Right atrium auricular region (tissue), 2 donors: Measurements from ENCODE around the gene METTL27. TPM values are rescaled to one million over a fixed set of nuclear protein-coding genes. Genes with fewer than 3 reads are reported as not detected.

Source experiments
- DNase-seq: peaks from one replicate; pipeline ENCODE4 v3.0.0-alpha.2; 2019; ENCODE audit warnings: low spot score
- H3K27ac ChIP-seq, 2 donors: fragments of 200-600 bp; sonication (generic); 1 replicate in 1 of 2; 2 replicates in 1 of 2; pipeline ENCODE4 v1.5.1; 2016 to 2019
- H3K27me3 ChIP-seq, 2 donors: fragments of 200-600 bp; sonication (generic); one replicate each; pipeline versions ENCODE4 v1.5.1 to v1.6.0; 2017 to 2019
- H3K36me3 ChIP-seq: fragments of 200-600 bp; sonication (generic); one replicate; pipeline ENCODE4 v1.5.1; 2016
- H3K4me1 ChIP-seq, 2 donors: fragments of 200-600 bp; sonication (generic); one replicate each; pipeline versions ENCODE4 v1.5.1 to v1.6.0; 2017 to 2019
- H3K4me3 ChIP-seq, 2 donors: fragments of 200-600 bp; sonication (generic); 1 replicate in 1 of 2; 2 replicates in 1 of 2; pipeline ENCODE4 v1.5.1; 2017 to 2019; ENCODE audit warnings: mild to moderate bottlenecking in 1 of 2, moderate library complexity in 1 of 2
- H3K9me3 ChIP-seq, 2 donors: fragments of 200-600 bp; sonication (generic); one replicate each; pipeline ENCODE4 v1.5.1; 2019
- total RNA-seq, 2 donors: library from RNA; depleted of rRNA; stranded (reverse); fragments of >200 nt; gene quantifications; one replicate each; pipeline ENCODE4 v1.1.0, GENCODE V29; 2016
- TF ChIP-seq, protein P1 (sequence below), 2 donors: fragments of 200-600 bp; sonication (generic); IDR thresholded peaks; one replicate each; pipeline ENCODE4 v1.5.1; 2019; ENCODE audit warnings: antibody characterized with exemption in 2 of 2

METTL27 gene
- total RNA-seq, 2 donors from 2014 or later: 0.39 TPM; not detected in 1

- Histone ChIP-seq H3K9me3 (no peaks in the 10 kb centered on the region), H3K36me3 (no peaks in the 10 kb centered on the region), H3K4me3 (no peak overlapping the region), H3K27ac (peak overlapping the region; percentile 45 to 66), H3K4me1 (peaks cover 0 to 41% of the 10 kb centered on the region in 2 donors), H3K27me3 (no peaks in the 10 kb centered on the region)
- TF ChIP-seq, protein P1, sequence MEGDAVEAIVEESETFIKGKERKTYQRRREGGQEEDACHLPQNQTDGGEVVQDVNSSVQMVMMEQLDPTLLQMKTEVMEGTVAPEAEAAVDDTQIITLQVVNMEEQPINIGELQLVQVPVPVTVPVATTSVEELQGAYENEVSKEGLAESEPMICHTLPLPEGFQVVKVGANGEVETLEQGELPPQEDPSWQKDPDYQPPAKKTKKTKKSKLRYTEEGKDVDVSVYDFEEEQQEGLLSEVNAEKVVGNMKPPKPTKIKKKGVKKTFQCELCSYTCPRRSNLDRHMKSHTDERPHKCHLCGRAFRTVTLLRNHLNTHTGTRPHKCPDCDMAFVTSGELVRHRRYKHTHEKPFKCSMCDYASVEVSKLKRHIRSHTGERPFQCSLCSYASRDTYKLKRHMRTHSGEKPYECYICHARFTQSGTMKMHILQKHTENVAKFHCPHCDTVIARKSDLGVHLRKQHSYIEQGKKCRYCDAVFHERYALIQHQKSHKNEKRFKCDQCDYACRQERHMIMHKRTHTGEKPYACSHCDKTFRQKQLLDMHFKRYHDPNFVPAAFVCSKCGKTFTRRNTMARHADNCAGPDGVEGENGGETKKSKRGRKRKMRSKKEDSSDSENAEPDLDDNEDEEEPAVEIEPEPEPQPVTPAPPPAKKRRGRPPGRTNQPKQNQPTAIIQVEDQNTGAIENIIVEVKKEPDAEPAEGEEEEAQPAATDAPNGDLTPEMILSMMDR (IDR thresholded peaks at IDR 0.05): no peak
- no peak for DNase-seq
These were observed 38.5 kb upstream of the METTL27 start for GRCh38 chr7:73880755-73881328.

GRCh38 chr7:73879977-73880681 lies 37.8 kb upstream of the METTL27 start:
- Histone ChIP-seq H3K27ac (peak overlapping the region; percentile 45 to 66), H3K4me1 (peaks cover 0 to 39% of the 10 kb centered on the region in 2 donors), H3K27me3 (no peaks in the 10 kb centered on the region), H3K9me3 (no peaks in the 10 kb centered on the region), H3K4me3 (no peak overlapping the region), H3K36me3 (no peaks in the 10 kb centered on the region)
- TF ChIP-seq, protein P1 (IDR thresholded peaks at IDR 0.05): no peak
- peak; percentile 93 for DNase-seq

GRCh38 chr7:73876973-73877372 lies 34.7 kb upstream of the METTL27 start:
- Histone ChIP-seq H3K27me3 (no peaks in the 10 kb centered on the region), H3K4me1 (peaks cover 0 to 39% of the 10 kb centered on the region in 2 donors)
- TF ChIP-seq, protein P1 (IDR thresholded peaks at IDR 0.05): no peak

GRCh38 chr7:73876361-73876760 lies 34.0 kb upstream of the METTL27 start:
- no peak overlapping the region for H3K27ac ChIP-seq

More at GRCh38 chr7:73876973-73877372, 34.7 kb upstream of the METTL27 start:
- no peaks in the 10 kb centered on the region for H3K36me3 ChIP-seq
- no peak overlapping the region for H3K27ac ChIP-seq
- H3K9me3 ChIP-seq: no peaks in the 10 kb centered on the region
- DNase-seq: no peak
- H3K4me3 ChIP-seq: no peak overlapping the region

DNA sequence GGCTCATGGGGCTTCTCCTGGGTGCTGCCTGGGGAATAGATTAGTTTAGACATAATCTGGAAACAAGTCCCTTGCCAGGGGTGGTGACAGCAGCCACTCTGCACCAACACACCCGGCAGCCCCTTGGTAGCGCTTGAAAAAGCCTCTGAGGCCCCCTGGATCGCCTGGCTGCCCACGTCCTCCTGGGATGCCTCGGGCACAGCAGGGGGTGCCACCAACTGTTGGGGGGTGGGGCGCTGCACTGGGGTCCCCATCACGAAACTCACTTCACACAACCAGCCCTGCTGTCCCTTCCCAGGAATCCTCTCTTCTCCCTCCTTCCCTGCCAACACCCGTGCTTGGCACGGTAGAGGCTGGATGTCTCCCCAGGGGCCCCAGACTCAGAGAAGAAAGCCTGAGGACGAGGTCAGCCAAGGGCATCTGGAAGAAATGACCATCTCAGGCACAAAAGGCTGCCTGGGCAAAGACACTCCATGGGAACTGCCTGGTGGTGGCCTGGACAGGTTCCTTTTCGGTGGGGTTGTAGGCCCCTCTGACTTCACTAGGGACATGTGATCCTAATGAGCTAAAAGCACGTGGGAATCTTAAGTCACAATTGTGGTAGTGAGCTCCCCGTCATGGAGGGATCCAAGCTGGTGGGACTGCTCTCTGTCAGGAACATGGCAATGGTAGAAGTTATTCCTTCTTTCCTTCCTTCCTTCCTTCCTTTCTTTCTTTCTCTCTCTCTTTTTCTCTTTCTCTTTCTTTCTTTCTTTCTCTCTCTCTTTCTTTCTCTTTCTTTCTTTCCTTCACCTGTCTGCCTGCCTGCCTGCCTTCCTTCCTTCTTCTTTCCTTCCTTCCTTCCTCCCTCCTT lies 30.0 kb upstream of the METTL27 start:
- H3K27me3 ChIP-seq: no peaks in the 10 kb centered on the region
- TF ChIP-seq, protein P1 (IDR thresholded peaks at IDR 0.05): no peak
- no peak for DNase-seq
- H3K4me1 ChIP-seq: peaks cover 0 to 39% of the 10 kb centered on the region in 2 donors
- H3K27ac ChIP-seq: peak overlapping the region in 1 of 2 donors; percentile 8
- H3K4me3 ChIP-seq: no peak overlapping the region
- no peaks in the 10 kb centered on the region for H3K9me3 ChIP-seq
- H3K36me3 ChIP-seq: no peaks in the 10 kb centered on the region

More at GRCh38 chr7:73876361-73876760, 34.0 kb upstream of the METTL27 start:
- H3K9me3 ChIP-seq: no peaks in the 10 kb centered on the region
- TF ChIP-seq, protein P1 (IDR thresholded peaks at IDR 0.05): no peak
- H3K4me1 ChIP-seq: peaks cover 0 to 39% of the 10 kb centered on the region in 2 donors
- no peaks in the 10 kb centered on the region for H3K36me3 ChIP-seq
- H3K27me3 ChIP-seq: no peaks in the 10 kb centered on the region
- no peak for DNase-seq
- H3K4me3 ChIP-seq: no peak overlapping the region
